Liver (tissue), 3 donors: ENCODE measurements around the gene HLCS.

ENCODE experiments used
- CTCF ChIP-seq: fragments of 150-350 bp; IDR thresholded peaks from 2 replicates; pipeline ENCODE4 v1.5.1; 2017; ENCODE audit warnings: improper control_type of control experiment, low read depth, low read length; ENCODE audit not compliant: missing input control
- GABPA ChIP-seq, 2 donors: IDR thresholded peaks in 1 of 2; conservative IDR thresholded peaks in 1 of 2; 2 replicates each; pipeline ENCODE4 v1.6.1; 2016; ENCODE audit warnings: antibody characterized with exemption in 2 of 2, mild to moderate bottlenecking in 1 of 2, moderate library complexity in 1 of 2
- MAX ChIP-seq: IDR thresholded peaks from 2 replicates; pipeline ENCODE4 v1.6.1; 2016; ENCODE audit warnings: antibody characterized with exemption
- RAD21 ChIP-seq, 2 donors: IDR thresholded peaks; 2 replicates each; pipeline ENCODE4 v1.6.1; 2016; ENCODE audit warnings: antibody characterized with exemption in 2 of 2, mild to moderate bottlenecking in 2 of 2
- SP1 ChIP-seq: IDR thresholded peaks from 2 replicates; pipeline ENCODE4 v1.6.1; 2018; ENCODE audit warnings: antibody characterized with exemption, mild to moderate bottlenecking
- TAF1 ChIP-seq: conservative IDR thresholded peaks from 2 replicates; pipeline ENCODE4 v1.6.1; 2016; ENCODE audit warnings: antibody characterized with exemption, mild to moderate bottlenecking
- YY1 ChIP-seq: IDR thresholded peaks from 2 replicates; pipeline ENCODE4 v1.6.1; 2016; ENCODE audit warnings: antibody characterized with exemption, mild to moderate bottlenecking
- donor health status: healthy.
- donor health status: healthy.

- TF ChIP-seq CTCF (no peak), MAX (no peak), RAD21 (IDR thresholded peaks at IDR 0.05) (no peak), TAF1 (no peak), YY1 (no peak), SP1 (no peak), GABPA (IDR thresholded peaks at IDR 0.05 in 1 of 2, conservative IDR thresholded peaks at IDR 0.05 in 1 of 2) (no peak)
These were observed 209.3 kb downstream of the HLCS start for GRCh38 chr21:36757196-36757595.
